ENCODE measurements around the gene COX11.

Gene COX11

DNA sequence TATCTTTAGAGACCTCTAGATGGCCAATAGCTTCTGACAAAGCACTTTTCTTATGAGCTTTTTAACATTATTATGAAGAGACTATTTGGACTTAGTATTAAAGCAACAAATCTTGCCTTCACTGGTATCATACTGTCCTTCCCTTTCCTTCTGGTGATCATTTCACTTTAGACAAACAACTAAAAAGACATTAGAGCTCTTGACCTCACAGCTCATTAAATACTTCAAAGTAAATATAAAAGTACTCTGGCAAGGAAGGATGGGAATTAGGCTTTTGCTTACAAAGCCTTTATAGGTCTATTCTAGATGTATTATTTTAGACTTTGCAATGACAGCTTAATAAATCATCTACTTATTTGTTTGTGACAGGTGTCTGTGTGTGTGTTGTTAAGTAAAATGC, 11.2 kb upstream of the COX11 start:
- TF ChIP-seq, protein P1, sequence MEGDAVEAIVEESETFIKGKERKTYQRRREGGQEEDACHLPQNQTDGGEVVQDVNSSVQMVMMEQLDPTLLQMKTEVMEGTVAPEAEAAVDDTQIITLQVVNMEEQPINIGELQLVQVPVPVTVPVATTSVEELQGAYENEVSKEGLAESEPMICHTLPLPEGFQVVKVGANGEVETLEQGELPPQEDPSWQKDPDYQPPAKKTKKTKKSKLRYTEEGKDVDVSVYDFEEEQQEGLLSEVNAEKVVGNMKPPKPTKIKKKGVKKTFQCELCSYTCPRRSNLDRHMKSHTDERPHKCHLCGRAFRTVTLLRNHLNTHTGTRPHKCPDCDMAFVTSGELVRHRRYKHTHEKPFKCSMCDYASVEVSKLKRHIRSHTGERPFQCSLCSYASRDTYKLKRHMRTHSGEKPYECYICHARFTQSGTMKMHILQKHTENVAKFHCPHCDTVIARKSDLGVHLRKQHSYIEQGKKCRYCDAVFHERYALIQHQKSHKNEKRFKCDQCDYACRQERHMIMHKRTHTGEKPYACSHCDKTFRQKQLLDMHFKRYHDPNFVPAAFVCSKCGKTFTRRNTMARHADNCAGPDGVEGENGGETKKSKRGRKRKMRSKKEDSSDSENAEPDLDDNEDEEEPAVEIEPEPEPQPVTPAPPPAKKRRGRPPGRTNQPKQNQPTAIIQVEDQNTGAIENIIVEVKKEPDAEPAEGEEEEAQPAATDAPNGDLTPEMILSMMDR (IDR thresholded peaks at IDR 0.05; ENCODE audit: low read depth, low read length, missing control alignments), result no peak
- no peak for DNase-seq (ENCODE audit: low read depth)
- no peak overlapping the region for H3K4me3 ChIP-seq (ENCODE audit: low read depth, low read length)

DNA sequence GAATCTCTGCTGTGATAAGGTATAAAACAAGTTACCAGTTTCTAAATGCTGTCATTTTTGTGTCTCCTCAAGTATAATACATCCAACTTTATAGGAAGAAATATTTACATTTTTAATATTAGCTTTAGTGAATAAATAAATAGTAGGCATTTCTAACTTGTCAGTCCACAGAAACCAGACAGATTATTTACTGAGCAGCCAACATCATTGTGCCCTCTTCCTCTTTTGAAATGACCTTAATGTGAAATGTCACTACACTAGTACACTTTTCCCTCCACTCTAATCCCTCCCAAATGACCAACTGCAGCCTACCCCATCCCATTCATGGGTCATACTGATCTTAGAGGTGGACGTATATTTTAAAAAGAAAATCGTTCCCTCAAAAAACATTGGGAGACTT, 9.3 kb upstream of the COX11 start:
- no peak for DNase-seq (ENCODE audit: low read depth)
- TF ChIP-seq, protein P1 (IDR thresholded peaks at IDR 0.05; ENCODE audit: low read depth, low read length, missing control alignments), result no peak
- H3K4me3 ChIP-seq (ENCODE audit: low read depth, low read length), result no peak overlapping the region

DNA sequence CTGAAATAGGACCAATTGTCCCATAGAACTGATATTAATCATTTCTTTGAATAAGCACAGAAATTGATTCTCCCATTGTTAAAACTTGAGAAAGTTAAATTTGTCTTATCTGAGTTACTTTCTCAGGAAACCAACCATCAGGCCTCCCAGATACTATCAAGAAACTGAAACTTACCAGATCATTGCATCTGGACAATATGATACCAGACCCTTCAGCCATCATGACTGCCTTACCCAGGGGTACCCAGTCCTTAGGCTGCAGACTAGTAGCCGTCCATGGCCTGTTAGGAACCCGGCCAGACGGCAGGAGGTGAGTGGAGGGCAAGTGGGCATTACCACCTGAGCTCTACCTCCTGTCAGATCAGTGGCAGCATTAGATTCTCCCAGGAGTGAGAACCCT, 7.9 kb upstream of the COX11 start:
- no peak for DNase-seq (ENCODE audit: low read depth)

DNA sequence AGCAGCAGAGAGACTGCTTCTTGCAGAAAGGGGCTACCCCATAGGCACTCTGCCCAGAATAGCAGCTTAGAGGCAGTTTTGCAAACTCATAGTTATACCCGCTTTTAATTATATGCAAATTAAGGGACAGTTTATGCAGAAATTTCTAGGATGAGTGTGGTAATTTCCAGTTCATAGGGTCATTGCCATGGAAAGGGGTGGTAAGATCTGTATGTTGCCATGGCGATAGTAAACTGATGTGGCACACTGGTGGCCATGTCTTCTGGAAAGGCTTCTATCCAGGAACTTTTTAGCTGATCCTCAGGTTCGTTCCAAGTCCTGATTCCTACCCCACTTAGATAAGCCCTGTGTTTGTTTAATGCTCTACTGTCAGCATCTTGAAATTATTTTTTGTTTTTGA, 6.3 kb upstream of the COX11 start:
- DNase-seq (ENCODE audit: low read depth), result no peak

More for the DNA sequence above, 7.9 kb upstream of the COX11 start:
- TF ChIP-seq, protein P1 (IDR thresholded peaks at IDR 0.05; ENCODE audit: low read depth, low read length, missing control alignments), result no peak
- H3K4me3 ChIP-seq (ENCODE audit: low read depth, low read length), result no peak overlapping the region

DNA sequence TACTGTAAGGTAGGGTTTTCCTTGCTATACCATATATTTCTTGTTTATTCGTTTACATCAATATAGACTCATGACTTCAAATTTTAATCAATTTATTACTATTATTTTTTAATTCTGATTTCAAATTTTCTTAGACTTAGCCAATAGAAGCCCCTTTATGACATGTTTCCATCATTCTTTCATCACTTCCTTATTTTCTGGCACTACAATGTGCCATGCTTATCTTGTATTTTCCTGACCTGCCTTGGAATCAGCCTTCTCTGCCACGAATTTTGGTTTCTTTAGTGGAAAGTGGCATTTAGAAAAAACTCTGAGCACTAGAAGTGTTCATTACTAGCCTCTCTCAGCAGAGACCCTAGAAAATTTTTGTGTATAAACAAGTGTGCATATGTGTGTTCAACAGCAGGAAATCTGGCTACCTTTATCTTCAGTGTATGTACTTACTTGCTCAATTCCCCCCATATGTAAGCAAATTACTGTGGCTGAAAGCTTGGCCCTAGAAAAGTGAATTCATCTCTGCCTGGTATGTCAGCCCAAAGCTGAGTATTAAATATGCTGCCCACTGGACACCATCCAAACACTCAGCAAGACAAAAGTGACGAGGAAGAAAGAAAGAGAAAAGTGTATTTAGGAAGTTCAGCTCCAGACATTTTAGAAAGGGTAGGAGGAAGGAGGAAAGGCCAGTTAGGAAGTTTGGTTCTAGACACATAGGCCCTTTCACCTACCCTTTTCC, 4.1 kb upstream of the COX11 start:
- TF ChIP-seq, protein P1 (IDR thresholded peaks at IDR 0.05; ENCODE audit: low read depth, low read length, missing control alignments), result no peak
- no peak overlapping the region for H3K4me3 ChIP-seq (ENCODE audit: low read depth, low read length)
- DNase-seq (ENCODE audit: low read depth), result no peak

More for the DNA sequence above, 6.3 kb upstream of the COX11 start:
- H3K4me3 ChIP-seq (ENCODE audit: low read depth, low read length), result no peak overlapping the region
- TF ChIP-seq, protein P1 (IDR thresholded peaks at IDR 0.05; ENCODE audit: low read depth, low read length, missing control alignments), result no peak

DNA sequence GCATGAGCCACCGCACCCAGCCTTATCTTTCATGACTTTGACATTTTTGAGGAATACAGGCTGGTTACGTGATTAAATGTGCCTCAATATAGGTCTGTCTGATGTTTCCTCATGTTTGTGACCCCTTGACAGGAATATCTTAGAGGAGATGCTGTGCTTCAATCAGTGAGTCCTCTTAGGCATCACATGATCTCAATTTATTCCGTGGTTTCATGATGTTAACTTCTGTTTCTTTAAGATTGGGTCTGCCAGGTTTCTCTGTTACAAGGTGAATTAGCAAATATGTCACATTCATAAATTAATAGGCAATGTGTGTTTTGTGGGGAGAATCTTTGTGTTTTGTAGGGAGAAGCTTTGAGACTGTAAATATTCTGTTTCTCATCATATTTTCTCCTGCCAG, 3.4 kb upstream of the COX11 start:
- TF ChIP-seq, protein P1 (IDR thresholded peaks at IDR 0.05; ENCODE audit: low read depth, low read length, missing control alignments), result no peak
- no peak overlapping the region for H3K4me3 ChIP-seq (ENCODE audit: low read depth, low read length)
- no peak for DNase-seq (ENCODE audit: low read depth)

DNA sequence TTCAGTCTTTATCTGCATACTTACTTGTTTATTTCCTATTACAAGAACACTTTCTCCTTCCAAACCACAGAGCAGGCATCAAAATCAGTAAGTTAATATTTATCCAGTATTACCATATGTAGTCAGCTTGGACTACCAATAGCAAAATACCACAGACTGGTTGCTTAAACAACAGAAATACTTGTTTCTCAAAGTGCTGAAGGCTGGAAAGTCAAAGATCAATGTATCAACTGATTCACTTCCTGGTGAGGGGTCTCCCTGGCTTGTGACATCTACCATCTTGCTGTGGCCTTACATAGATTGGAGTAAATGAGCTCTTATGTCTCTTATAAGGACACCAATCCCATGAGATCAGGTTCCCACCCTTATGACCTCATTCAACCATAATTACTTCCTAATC, 2.7 kb upstream of the COX11 start:
- no peak overlapping the region for H3K4me3 ChIP-seq (ENCODE audit: low read depth, low read length)
- TF ChIP-seq, protein P1 (IDR thresholded peaks at IDR 0.05; ENCODE audit: low read depth, low read length, missing control alignments), result no peak
- DNase-seq (ENCODE audit: low read depth), result no peak
